OCI-LY3 (cell line): Measurements from ENCODE around the gene SCARF1.

Experiments used
- CTCF ChIP-seq: fragments of 200-600, 300-600 bp; sonication (generic); IDR thresholded peaks from 2 replicates; pipeline ENCODE4 v1.5.1; 2014; ENCODE audit warnings: antibody characterized with exemption, low read length, low read depth
- EZH2phosphoT487 ChIP-seq: fragments of 200-600 bp; shearing (Covaris generic); IDR thresholded peaks from 2 replicates; pipeline ENCODE4 v1.6.1; 2018; ENCODE audit warnings: antibody characterized with exemption, mixed run types, low read depth

GRCh38 chr17:1623057-1623630 lies 22.4 kb downstream of the SCARF1 start:
- TF ChIP-seq CTCF (no peak), EZH2phosphoT487 (no peak)
